HG03060 (cell line): ENCODE results near the gene TBC1D1.
"Not testable (repeated sequence)": the region's sequence is repeated elsewhere in the genome, so short reads cannot be mapped to it uniquely, and the experiment has no call there.

ENCODE experiments used
- ATAC-seq: cut with Tn5 transposase; IDR thresholded peaks from one replicate; pipeline ENCODE4 v1.9.1; 2021; ENCODE audit warnings: low read depth, moderate number of reproducible peaks; ENCODE audit not compliant: unreplicated experiment

Gene TBC1D1

DNA sequence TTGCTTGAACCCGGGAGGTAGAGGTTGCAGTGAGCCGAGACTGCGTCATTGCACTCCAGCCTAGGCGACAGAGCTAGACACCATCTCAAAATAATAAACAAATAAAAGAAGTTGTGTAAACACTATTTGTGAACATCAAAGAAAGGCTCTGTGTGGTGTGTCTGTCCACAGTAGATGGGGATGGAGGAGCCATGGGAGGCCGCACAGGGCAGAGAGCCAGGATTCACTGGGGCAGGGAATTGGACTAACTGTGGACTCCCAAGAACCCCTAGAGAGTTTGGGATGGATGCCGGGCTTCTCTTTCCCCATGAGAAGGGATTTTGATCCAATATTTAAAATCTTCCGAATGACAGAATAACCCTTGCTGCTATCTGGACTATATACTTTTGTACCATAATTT is 26.5 kb downstream of the TBC1D1 start:
- no peak for ATAC-seq

DNA sequence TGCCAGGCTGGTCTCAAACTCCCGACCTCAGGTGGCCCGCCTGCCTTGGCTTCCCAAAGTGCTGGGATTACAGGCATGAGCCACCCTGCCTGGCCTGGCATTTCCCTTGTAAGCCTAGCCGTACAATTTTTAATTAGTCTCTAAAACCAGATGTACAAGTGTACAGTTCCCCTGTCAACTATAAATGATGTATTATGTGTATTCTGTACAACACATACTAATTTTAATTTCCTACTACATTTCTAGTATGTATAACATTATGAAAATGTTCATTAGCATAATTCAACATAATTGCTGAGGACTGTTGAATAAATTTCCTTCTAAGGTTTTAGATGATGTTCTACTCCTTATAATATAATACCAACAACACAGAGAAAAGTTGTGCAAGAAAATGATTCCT is 27.8 kb downstream of the TBC1D1 start:
- no peak for ATAC-seq

DNA sequence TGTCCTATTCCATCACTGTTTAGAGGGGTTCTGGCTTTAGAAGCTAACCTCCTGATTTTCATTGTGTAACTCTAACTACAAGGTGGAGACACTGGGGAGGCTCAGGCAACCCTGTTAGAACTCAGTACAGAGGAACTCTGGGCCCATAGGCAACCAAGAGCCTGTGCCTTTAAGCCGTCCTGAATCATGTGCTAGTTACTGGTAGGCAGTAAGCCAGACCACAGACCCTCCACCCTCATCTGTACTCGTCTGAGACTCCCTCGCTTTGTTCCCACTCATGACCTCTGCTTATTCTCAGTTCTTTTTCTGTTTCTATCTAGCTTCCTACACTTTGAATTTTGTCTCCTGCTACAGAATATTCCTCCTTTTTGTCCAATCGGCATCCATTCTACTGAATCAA is 31.4 kb downstream of the TBC1D1 start:
- ATAC-seq = no peak

DNA sequence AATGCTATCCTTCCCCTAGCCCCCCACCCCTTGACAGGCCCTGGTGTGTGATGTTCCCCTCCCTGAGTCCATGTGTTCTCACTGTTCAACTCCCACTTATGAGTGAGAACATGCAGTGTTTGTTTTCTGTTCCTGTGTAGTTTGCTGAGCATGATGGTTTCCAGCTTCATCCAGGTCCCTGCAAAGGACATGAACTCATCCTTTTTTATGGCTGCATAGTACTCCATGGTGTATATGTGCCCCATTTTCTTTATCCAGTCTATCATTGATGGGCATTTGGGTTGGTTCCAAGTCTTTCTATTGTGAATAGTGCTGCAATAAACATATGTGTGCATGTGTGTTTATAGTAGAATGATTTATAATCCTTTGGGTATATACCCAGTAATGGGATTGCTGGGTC is 32.2 kb downstream of the TBC1D1 start:
- not testable (repeated sequence) for ATAC-seq

DNA sequence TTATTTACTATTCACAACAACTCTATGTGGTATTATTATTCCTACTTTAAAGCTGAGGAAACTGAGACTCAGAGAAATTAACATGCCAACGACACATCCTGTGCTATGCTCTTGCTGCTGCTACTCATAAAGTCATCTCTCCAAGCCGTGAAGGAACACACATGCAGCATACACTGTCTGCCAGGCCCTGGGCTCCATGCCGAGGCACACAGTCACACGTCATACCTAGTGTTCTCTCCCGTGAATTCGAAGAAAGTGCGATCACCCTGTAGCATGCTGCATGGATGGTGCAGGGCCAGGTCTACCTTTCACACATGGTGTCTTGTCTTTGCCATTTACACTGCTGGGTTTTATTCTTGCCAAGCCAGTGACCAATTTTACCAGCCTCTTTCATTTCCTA is 34.1 kb downstream of the TBC1D1 start:
- no peak for ATAC-seq

DNA sequence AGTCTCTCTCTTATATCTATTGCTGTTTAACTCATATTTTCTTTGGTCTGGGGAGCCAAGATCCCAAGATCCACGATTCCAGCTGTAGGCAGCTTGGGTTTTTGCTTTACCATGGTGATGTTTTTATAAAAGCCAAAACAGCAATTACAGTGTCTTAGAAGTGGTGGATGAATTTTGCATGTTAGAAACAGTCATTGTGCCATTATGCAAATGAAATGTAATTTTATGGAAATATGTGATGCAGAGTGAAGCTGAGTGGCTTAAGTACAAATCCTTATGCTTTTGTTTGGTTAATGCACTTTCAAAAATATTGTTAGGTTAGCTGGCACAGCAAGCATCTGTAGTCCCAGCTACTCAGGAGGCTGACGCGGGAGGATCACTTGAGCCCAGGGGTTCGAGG is 36.5 kb downstream of the TBC1D1 start:
- no peak for ATAC-seq

DNA sequence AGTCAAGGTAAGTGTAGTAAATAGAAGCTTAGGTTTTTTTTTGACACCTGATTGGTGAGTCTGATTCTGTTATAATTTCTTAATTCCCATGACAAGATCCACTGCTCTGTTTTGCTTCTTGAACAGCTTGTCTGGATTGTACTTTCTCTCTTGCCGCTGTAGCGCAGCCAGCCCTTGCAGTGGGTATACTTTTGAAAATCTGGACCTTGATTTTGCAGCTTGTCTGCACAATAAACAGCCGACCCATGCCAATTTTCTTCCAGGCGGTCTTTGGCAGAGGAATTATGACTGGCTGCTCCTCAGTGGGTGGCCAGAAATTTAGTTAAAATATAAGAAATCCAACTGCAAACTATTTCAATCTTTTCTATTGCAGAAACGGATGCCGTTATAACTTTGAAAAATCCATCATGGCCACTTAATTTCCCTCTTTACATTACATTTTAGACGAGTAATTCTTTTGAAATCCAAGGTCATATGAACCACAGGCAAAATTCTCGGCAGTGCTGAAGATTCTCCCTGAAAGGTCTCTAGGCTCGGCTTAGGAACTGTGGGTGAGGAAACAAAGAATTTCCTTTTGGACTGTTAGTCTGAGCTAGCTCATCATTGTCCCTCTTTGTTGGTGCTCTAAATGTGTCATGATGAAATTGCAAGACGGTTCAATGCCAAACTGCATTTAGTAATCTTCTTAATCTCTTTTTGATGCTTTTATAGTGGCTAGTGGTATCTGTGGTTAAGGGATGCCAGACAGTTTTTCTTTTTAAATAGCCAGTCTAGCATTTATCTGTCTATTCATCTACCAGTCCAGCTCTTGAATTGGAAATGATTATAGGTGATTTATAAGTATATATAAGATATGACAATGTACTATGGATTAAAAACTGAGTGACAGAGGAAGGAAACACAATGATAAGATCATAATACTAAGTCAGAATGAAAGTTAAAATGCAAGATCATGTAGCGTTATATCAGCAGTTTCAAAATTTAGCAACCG is 37.8 kb downstream of the TBC1D1 start:
- no peak for ATAC-seq

DNA sequence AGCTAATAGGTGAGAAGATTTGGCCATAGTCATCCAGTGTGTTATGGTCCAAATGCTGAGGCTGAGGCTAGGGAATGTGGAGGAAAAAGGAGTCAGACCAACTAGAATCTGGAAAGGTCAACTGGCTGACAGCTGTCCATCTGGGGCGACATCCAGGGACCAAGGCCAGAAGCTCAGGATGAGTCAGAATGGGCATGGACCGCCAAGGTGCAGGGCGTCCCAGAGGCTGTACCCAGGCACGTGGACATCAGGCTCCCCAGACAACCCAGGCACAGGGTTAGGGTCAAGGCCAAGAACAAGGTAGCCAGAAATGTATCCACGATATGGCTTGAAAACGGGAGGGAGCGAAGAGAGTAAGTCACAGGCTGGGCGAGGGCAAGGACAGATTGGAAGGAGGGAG is 43.2 kb downstream of the TBC1D1 start:
- ATAC-seq = no peak

DNA sequence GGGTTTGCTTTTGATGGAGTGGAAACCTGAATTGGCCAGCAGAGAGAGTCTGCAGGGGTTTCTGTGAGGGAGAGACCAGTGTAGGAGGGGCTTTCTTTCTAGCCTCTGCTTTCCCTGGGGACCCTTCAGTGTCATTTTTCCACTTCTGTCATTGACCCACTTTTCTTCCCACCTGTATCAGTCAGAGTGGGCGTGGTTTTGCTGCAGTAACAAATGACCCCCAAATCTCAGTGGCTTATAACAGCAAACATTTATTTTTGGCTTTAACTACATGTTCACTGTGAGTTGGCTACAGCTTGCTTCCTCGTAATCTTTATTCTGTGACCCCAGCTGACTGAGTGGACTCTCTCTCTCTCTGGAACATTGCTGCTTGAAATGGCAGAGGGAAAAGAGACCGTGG is 43.7 kb downstream of the TBC1D1 start:
- ATAC-seq = no peak

DNA sequence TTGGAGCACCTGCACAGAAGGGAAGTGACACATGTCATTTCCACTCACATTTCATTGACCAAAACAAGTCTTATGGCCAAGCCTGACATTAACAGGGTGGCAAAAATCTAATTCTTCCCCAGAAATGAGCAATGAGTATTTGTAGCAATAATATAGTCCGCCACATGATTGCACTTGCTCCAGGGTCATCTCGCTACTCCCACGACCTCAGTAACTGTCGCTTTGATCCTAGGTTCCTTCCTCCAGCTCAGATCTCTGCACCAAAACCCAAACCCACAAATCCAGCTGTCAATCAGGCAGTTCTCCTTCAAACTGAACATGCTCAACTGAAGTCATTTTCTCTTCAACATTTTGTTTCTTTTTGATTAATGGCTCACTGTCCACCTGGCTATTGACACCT is 44.1 kb downstream of the TBC1D1 start:
- ATAC-seq = no peak

DNA sequence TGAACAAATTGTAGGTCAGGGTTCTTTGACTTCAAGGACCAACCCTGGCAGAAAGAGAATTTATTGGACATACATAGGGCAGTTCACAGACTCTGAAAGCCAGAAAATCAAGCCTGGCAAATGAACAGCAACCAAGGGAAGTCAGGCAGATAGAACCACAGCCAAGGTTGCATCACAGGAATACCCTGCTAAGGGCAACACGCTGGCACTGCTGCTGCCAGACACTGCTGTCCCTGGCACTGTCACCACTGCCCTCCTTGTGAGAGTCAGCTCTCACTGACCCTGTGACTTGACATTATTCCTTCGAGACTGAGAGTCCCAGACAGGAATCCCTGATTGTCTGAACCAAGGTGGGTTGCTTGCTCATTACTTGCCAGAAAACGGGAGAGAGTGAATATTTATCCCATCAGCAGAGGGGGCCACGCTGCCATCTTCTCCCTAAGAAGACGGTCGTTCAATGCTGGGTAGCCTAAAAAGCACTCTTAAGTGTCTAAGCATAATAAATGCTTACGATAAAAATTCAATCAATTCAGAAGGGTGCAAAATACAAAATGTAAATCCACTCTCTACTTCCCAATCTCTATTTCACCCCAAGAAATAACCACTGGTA is 46.1 kb downstream of the TBC1D1 start:
- no peak for ATAC-seq

DNA sequence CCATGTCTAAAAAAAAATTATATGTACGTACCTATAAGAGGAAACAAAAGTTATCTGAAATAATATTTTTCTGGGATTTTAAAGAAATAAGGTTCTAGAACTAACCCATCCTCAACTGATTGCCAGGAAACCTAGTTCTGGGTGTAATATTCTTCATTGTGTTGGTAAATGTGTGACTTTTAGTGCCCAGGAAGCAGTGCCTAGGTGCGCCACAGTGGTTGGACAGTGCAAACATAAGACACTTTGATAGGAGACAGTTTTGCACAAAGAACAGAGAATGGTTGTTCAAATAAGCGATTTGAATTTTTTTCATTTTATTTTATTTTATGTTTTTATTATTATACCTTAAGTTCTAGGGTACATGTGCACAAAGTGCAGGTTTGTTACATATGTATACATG is 47.3 kb downstream of the TBC1D1 start:
- ATAC-seq = no peak

DNA sequence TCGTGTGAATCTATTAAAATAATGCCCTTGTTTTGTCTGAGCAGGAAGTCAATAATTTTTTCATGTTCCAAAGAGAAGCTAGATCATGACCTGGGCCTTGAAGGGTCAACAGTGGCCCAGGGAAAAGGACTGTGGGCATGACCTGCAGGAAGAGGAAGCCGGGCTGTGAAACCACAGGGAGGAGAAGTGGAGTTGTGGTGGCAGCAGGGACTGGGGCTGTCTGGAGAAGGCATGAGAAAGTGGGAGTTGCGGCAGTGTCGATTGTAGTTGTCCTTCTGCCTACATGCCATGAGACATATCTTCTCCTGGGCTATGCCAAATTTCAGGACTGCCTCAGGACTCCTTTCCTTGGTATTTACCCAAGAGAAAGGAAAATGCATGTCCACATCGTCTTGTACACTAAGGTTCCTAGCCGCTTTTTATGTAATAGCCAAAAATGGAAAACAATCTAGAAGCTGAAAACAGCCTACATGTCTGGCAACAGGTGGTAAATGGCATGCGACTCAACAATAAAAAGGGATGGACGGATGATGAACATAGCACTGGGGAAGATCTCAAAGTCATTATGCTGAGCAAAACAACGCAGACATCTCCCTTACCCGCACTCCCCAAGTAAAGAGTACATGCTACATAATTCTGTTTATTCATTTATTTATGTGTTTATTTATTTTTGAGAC is 55.8 kb downstream of the TBC1D1 start:
- no peak for ATAC-seq

DNA sequence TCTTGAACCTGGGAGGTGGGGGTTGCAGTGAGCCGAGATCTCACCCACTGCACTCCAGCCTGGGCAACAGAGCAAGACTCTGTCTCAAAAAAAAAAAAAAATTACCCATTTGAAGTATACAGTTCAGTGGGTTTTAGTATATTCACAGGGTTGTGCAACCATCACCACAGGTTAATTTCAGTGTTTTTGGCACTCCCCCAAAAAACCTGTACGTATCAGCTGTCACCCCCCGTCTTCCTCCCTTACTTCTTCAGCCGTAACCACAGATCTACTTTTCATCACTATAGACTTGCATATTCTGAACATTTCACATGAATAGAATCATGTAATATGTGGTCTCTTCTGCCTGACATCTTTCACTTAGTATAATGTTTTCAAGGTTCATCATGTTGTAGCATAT is 57.7 kb downstream of the TBC1D1 start:
- ATAC-seq = no peak

DNA sequence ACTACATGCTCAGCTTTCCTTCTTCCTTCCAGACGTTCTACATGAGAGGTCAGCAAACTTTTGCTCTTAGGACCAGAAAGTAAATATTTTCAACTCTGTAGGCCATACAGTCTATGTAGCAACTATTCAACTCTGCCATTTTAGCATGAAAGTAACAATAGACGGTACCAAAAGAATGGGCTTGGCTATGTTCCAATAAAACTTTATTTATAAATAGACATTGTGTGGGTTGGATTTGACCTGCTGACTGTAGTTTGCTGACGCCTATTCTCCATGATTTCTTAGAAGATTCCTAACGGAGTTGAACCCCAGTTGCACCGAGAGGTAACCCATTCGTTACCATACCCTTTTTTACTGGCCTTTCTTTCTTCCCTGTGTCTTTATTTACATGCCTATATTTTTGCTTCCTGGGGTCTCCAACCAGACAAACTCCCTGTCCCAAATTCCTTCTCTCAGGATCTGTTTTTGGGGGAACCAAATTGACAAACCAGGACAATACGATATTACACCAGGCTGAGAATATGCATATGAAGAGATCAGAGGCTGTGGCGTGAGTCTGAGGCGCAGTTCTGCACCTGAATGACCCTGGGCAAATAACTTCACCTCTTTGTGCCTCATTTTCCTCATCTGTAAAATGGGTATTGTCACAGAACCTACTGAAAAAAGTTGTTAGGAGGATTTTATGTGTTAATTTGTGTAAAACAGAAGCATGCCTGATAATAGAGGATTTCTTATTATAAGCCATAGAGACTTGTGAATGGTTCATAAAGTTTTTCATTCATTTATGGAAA is 58.9 kb downstream of the TBC1D1 start:
- no peak for ATAC-seq

DNA sequence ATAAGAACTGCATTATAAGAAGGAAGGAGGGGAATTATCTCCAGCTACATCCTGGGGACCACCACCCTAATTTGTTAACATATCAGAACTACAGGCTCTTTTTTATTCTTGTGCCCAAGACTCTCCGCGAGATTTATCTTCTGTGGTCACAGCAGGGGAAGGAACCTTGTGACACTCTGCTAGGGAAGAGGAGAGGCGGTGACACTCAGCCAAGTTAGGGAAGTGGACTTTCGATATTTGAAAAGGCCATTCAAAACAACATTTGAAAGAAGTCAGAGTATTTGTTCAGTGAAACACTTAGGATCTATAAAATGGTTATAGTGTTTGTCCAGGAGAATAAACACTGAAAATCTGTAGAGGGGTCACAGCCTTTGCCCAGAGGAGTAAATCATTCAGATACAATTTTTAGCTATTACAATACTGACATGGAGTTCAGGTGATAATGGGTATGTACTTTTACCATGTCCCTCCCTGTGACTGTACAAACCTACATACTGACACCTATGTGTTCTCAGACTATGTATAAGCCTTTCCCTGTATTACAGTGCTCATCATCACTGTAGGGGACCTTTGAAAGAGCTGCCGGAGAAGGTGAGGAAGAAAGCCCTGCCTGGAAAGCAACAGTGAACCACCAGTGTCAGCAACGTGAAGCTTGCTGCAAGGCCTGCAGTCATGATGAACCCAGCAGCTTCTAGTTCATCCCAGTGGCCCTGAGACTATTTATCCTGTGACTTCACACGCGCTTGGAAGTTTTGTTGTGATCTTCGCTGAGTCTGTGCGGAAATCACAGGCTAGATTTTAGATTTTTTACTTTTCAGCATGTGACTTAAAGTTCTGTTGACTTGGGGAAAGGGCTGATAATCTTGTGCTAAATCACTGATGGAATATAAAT is 60.8 kb downstream of the TBC1D1 start:
- no peak for ATAC-seq

DNA sequence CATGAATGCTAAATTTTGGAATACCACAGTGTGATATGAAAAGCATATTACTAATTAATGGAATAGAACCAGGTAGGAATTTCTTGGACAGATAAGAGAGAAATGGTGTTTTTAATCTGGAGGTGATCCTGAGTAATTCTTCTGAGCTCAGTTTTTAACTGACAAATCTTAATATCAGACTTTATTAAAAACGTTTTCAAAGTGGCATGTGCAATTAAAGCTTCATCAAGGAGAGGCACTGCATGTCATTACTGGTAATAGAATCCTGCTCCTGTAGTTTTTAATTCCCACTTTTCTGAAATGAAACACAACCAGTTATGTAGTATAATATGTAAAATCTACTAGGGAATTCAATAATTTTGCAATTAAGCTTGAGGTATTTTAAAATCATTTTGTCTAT is 62.3 kb downstream of the TBC1D1 start:
- ATAC-seq = no peak

DNA sequence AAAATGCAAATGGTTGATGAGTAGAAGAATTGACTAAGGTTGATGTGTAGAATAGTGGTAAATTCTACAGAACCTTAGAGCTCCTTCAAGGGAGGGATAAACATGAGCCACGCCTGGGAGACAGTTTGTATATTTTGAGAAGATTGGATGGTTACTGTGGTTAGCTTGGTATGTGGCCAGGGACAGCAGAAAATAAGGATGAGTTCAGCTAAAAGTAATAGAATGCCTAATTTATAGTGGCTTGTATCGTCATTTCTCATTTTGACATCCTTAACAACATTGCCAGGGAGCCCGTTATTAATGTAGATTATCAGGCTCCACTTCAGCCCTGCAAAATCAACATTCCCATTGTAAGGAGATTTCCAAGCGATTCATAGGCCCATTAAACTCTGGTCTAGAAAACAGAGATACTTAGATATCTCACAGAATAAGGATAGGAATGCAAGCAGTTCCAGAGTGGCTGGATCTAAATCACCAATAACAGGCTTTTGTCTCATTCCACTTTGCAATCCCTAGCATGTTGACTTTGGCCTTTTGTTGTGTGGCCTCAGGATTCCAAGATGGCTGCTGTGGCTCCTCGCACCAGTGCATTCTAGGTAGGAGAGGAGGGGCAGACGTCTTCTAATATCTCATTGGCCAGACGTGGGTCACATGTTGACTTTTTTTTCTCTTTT is 62.9 kb downstream of the TBC1D1 start:
- ATAC-seq = no peak

DNA sequence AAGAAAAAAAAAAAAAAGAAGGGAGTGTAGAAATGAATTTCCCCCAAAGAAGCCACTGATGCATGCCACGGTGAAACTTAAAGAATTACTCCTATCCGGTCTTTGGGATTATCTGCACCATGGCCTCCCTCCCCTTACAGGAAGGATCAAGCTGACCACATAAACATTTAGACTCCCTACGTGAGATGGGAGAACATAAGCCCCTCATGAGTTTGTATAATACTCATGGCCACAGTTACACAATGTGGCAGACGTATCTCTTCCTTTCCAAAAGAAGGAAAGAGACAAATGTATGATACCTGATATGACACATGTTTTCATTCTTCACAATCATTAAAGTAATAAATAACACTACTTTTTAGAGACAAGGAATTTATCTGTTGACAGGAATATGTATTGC is 66.1 kb downstream of the TBC1D1 start:
- ATAC-seq = no peak
